GM18526 (cell line): ENCODE results near the gene GNG12.

Experiments used
- POLR2A ChIP-seq: IDR thresholded peaks from 3 replicates; pipeline ENCODE4 v1.6.1; 2011; ENCODE audit not compliant: insufficient read length; ENCODE audit errors: extremely low read depth

Gene GNG12

GRCh38 chr1:67787746-67788145 is 45.5 kb downstream of the GNG12 start:
- no peak for TF ChIP-seq POLR2A

DNA sequence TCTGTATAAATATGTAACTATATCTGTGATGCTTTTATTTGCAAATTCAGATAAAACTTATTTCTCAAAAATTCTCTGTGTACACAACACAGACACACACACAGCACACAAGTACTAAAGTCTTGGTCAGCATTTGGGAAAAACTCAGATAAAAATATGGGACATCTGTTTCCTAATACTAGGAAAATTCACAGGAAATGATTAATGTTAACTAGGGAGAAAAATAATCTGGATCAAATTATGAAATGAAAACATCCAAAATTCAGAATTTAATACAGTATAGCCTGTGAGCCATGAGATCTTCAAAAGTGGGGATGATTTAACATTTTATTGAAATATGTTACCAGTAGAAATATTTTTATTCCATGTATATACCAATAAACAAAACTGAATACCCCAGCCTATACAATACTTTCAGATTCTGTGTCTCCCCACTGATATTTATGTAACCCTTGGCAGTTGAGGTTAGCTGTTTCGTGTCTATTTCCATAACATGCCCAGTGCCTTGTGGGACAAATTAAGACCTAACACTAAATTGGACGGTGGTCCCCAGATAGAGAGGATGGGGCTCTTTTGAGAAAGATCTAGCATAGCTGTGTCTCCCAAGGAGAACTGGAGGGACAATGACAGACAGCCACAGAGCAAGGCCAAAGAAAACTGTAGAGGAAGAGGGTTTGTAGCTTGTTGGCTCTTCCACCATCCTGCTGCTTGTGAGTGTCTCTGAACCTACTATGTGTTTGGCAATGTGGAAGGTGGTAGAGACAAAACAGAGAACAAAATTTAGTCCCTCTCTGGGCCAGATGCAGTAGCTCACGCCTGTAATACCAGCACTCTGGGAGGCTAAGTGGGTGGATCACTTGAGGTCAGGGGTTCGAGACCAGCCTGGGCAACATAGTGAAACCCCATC is 47.2 kb downstream of the GNG12 start:
- TF ChIP-seq POLR2A, result no peak

GRCh38 chr1:67784545-67785186 is 48.6 kb downstream of the GNG12 start:
- no peak for TF ChIP-seq POLR2A

- TF ChIP-seq POLR2A, result no peak
Observed at GRCh38 chr1:67780637-67781036, 52.6 kb downstream of the GNG12 start.

DNA sequence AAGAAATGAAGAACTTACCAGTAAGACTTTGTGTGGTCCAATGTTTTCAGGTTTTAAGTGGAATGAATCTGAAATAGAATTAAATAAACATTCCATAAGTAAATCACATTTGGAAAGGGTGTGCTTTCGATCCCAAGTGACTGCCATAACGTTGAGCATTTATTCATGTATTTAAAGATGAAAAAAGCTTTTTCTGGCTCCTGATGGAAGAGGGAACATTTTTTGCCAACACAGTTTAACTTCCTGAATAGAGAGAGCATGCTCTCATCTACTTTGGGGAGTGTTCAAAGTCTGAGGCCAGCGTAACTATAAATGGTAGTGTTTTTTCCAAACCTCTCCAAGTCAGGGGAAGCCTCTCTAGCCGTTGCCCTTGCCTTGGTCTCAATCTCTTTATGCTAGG is 55.8 kb downstream of the GNG12 start:
- TF ChIP-seq POLR2A, result no peak

- TF ChIP-seq POLR2A, result no peak
Observed at GRCh38 chr1:67777016-67777415, 56.3 kb downstream of the GNG12 start.

DNA sequence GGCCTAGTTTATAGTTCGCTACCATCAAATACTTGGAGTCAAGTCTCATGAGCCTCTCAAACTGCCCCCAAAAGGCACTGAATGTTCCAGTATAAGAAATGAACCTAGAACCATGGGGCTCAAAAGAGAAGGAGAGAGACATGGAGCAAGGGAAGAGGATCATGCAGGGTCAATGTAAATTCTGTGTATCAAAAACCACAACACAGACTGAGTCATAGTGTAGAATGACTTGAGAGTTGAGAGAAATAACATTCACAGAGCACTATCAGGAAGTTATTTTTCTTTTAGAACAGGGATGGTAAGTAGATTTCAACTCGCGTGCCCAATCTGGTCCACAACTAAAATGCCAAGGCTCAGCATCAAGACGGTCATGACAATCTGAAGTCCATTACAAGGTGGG is 59.8 kb downstream of the GNG12 start:
- no peak for TF ChIP-seq POLR2A

GRCh38 chr1:67771749-67772148 is 61.5 kb downstream of the GNG12 start:
- TF ChIP-seq POLR2A, result no peak

DNA sequence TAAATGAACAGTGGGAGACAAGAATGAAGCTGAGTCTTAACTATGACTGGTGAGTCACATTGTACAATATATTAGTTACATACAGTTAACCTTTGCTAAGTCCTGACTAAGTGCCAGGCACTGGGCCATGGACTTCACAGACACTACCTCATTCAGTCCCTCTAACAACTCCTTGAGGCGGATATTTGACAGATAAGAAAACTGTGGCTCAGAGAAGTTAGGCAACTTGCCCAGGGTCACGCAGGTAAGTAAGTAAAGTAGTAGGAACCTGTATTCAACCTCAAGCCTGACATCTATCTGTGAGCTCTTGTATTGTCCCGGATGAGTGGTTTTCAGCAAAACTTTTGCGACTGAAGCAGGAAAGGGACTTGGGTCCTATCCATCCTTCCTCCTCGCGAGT is 62.1 kb downstream of the GNG12 start:
- TF ChIP-seq POLR2A, result no peak

DNA sequence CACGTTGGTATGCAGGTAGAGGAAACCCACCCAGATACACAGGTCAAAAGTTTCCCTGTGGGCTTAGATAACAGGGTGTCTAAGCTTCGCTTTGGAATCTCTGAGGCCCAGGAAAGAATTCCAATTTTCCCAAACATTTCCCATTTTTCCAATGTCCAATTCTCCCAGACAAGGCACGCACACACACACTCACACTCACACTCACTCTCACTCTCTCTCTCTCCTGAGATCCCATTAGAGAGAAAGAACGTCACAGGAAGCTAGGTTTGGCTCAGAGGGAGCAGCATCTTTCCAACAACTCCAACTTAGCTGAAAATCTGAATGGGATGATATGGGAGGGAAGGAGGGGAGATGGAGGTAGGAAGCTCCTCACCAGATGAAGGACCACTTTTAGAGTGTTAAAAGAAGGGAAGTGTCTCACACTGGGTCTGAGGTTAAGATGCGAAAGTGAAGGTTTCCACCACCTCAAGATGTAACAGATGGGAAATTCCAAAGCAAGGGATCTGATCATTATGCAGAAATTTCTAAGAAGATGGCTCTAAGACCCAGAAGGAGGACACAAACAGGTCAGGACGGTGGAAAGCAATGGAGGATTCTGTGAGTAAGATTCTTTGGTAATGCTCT is 63.5 kb downstream of the GNG12 start:
- TF ChIP-seq POLR2A, result no peak

DNA sequence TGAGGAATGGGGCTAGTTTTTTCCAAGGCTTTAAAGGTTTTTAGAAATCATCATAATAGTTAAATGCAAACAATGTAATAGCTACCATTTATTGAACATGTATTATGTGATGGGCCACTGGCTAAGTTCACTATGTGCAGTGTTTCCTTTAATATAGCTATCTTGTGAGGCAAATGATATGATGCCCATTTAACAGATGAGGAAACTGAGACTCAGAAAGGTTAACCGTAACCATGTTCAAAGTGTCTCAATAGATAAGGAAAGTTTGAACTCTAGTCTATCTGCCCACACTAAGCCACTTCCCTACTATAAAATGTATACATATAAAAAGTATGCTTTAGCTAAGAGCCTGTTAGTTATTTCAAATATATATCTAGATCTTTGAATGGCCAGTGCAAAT is 64.8 kb downstream of the GNG12 start:
- no peak for TF ChIP-seq POLR2A

GRCh38 chr1:67767103-67767782 is 66.0 kb downstream of the GNG12 start:
- no peak for TF ChIP-seq POLR2A

GRCh38 chr1:67766141-67766978 is 66.9 kb downstream of the GNG12 start:
- TF ChIP-seq POLR2A, result no peak

DNA sequence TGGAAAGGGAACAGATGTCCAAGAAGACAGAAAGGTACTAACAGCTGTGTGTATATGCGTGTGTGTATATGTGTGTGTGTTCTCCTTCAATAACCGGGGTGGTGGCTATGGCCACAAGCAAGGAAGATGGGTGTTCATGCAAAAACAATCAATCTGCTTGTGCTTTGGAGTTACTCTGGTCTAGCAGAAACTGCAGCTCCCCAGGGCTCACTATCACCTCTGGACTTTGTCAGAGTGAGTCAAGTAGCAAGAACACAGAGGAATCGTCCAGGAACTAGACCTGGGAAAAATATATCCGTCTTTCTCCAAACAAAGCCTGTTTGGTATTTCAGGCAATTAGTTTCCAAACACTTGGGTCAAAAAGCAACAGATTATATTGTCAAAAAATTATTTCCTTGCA is 68.6 kb downstream of the GNG12 start:
- no peak for TF ChIP-seq POLR2A

DNA sequence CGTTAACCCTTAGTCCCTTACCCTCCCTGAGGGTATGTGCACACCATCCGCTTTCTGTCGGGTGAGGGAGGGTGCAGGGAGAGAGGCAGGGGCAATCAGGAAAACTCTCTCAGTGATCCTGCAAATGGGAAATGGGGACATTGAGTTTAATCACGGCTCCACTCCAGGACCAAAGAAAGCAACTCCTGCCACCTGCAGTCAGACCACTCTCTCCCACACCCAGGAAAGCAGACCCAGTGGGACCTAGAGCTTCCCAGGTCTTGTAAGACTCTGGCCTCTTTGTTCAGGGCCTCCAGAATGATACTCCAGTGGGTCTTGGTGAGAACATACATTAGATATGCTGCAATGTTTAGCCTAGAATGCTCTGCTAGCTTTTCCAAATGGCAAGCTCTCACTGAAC is 71.5 kb downstream of the GNG12 start:
- no peak for TF ChIP-seq POLR2A

DNA sequence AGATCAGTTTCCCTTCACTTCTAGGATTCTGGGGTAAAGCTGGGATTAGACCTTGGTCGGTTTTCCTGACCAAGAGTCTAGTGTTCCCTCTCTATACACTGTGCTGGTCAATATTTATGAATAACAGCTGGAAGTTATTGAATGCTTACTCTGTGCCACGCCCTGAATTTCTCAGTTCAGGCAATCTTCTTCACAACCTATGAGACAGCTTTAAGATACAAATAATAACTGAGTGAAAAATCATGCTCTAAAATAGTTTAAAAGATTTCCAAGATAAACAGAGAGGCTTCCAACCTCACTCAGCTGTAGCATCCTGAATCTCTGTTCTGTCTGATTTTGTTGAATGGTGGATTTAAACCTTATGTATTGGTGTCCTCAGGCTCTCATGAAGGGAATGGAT is 72.2 kb downstream of the GNG12 start:
- TF ChIP-seq POLR2A, result no peak
